ENCODE results near the gene TKT. TPM values are rescaled to one million over a fixed set of nuclear protein-coding genes. Genes with fewer than 3 reads are reported as not detected.

Gene TKT
- total RNA-seq, 1 experiment from 2014 or later: 650 TPM

DNA sequence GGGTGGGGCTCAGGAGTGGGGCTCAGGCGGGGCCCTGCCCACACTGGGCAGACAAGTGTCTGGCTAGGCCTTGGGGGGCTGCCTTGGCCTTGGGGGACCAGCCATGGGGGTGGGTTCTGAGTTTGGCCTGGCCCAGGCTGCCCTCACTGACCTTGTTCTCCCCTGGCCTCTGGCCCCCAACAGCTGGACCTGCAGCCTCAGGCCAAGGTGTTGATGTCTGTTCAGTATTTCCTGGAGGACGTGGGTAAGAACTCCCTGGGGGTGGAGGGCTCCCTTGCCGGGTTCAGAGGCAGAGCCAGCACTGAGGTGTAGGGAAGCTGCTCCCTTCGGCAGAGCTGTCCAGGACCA is 74.8 kb downstream of the TKT start:
- Histone ChIP-seq H3K4me2 (ENCODE audit: insufficient read depth, insufficient read length, low read length) (no peak overlapping the region), H4K91ac (ENCODE audit: insufficient read length, low read depth, low read length) (no peak overlapping the region), H2BK120ac (ENCODE audit: low read depth, low read length, poor library complexity, severe bottlenecking) (no peak overlapping the region), H2BK12ac (ENCODE audit: insufficient read length, low read depth, low read length) (no peak overlapping the region), H3K23me2 (ENCODE audit: insufficient read length, low read depth, low read length, poor library complexity, severe bottlenecking) (peaks cover 3% of the 10 kb centered on the region), H3K9ac (ENCODE audit: extremely low read depth, insufficient read length, low read length) (no peak overlapping the region), H2AK5ac (ENCODE audit: insufficient read length, low read length) (no peak overlapping the region), H3K27ac (ENCODE audit: insufficient read length, low read depth, low read length) (no peak overlapping the region), H2BK20ac (ENCODE audit: low read depth, low read length, poor library complexity, severe bottlenecking) (no peak overlapping the region), H2BK5ac (ENCODE audit: insufficient read length, low read length) (no peak overlapping the region), H3K4ac (ENCODE audit: low read depth, low read length) (no peak overlapping the region), H3K56ac (ENCODE audit: insufficient read length, low read depth, low read length) (no peak overlapping the region), H3K79me1 (ENCODE audit: insufficient read depth, low read depth, low read length, poor library complexity, severe bottlenecking) (no peaks in the 10 kb centered on the region), H4K20me1 (ENCODE audit: control insufficient read depth, insufficient read depth, insufficient read length) (no peaks in the 10 kb centered on the region), H3K27me3 (ENCODE audit: insufficient read depth, low read length) (no peaks in the 10 kb centered on the region), H3K4me1 (ENCODE audit: insufficient read depth, low read length) (no peaks in the 10 kb centered on the region), H3K18ac (ENCODE audit: insufficient read length, low read depth, low read length) (no peak overlapping the region), H3K79me2 (ENCODE audit: insufficient read depth, low read length) (no peaks in the 10 kb centered on the region), H3K23ac (ENCODE audit: insufficient read length, low read depth, low read length) (no peak overlapping the region), H3K9me3 (ENCODE audit: control insufficient read depth, low read depth, low read length) (no peaks in the 10 kb centered on the region), H4K8ac (replicated peaks; ENCODE audit: insufficient read length, low read depth, low read length) (no peak overlapping the region), H2BK15ac (ENCODE audit: low read depth, low read length) (no peak overlapping the region), H4K5ac (ENCODE audit: insufficient read length, low read depth, low read length) (no peak overlapping the region), H3K14ac (ENCODE audit: insufficient read depth, low read length) (no peak overlapping the region), H3T11ph (ENCODE audit: low read length) (no peak overlapping the region), H2AFZ (ENCODE audit: low read length) (no peak overlapping the region)
- TF ChIP-seq, protein P1, sequence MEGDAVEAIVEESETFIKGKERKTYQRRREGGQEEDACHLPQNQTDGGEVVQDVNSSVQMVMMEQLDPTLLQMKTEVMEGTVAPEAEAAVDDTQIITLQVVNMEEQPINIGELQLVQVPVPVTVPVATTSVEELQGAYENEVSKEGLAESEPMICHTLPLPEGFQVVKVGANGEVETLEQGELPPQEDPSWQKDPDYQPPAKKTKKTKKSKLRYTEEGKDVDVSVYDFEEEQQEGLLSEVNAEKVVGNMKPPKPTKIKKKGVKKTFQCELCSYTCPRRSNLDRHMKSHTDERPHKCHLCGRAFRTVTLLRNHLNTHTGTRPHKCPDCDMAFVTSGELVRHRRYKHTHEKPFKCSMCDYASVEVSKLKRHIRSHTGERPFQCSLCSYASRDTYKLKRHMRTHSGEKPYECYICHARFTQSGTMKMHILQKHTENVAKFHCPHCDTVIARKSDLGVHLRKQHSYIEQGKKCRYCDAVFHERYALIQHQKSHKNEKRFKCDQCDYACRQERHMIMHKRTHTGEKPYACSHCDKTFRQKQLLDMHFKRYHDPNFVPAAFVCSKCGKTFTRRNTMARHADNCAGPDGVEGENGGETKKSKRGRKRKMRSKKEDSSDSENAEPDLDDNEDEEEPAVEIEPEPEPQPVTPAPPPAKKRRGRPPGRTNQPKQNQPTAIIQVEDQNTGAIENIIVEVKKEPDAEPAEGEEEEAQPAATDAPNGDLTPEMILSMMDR (conservative IDR thresholded peaks at IDR 0.05): no peak
- Mint-ChIP-seq H3K27me3 (ENCODE audit: low read depth) (no peaks in the 10 kb centered on the region), H3K4me3 (no peak overlapping the region), H3K9me3 (no peaks in the 10 kb centered on the region), H3K4me1 (peaks cover 3 to 6% of the 10 kb centered on the region in 2 experiments), H3K27ac (no peak overlapping the region; a peak in 1 of 7 replicates), H3K36me3 (ENCODE audit: insufficient read depth in 1 of 3, low read depth in 3 of 3) (peaks cover 0 to 30% (median 19%) of the 10 kb centered on the region in 3 experiments; a peak in 5 of 7 replicates)
- WGBS (ENCODE audit: extremely low coverage, insufficient read length, low lambda C conversion rate): no CpG with 5 or more reads among the region's 4 CpGs
- DNase-seq: no peak
